ENCODE measurements around the gene ST3GAL3. TPM values are rescaled to one million over a fixed set of nuclear protein-coding genes. Genes with fewer than 3 reads are reported as not detected.

The ST3GAL3 gene
- total RNA-seq, 1 experiment from 2014 or later: 8.6 TPM

DNA sequence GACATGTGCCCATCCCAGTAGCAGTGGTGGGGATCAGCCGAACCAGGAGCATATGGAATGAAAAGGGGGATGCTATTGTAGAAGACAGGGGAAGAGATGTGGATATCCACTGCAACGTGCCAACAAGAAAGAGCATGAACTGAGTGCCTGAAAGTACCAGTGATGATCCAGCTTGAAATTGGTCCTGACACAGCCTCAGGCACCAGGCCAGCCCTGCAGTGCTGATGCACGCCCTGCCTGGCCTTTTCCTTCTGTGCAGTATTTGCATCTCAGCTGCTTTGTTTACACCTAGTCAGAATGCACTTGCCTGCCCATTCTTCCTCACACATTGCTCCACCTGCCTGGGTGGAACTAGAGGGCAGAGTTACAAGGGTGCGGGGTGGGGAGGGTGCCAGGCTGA lies 176.0 kb downstream of the ST3GAL3 start:
- POLR2A ChIA-PET: no interaction called here
- TF ChIP-seq, protein P1, sequence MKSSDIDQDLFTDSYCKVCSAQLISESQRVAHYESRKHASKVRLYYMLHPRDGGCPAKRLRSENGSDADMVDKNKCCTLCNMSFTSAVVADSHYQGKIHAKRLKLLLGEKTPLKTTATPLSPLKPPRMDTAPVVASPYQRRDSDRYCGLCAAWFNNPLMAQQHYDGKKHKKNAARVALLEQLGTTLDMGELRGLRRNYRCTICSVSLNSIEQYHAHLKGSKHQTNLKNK (CRISPR knock-in tag; IDR thresholded peaks at IDR 0.05): no peak
- no peak for TF ChIP-seq TEAD4 (CRISPR knock-in tag; IDR thresholded peaks at IDR 0.05)
- TF ChIP-seq ZBTB21 (CRISPR knock-in tag; IDR thresholded peaks at IDR 0.05; ENCODE audit: borderline replicate concordance): no peak
- TF ChIP-seq, protein P2, sequence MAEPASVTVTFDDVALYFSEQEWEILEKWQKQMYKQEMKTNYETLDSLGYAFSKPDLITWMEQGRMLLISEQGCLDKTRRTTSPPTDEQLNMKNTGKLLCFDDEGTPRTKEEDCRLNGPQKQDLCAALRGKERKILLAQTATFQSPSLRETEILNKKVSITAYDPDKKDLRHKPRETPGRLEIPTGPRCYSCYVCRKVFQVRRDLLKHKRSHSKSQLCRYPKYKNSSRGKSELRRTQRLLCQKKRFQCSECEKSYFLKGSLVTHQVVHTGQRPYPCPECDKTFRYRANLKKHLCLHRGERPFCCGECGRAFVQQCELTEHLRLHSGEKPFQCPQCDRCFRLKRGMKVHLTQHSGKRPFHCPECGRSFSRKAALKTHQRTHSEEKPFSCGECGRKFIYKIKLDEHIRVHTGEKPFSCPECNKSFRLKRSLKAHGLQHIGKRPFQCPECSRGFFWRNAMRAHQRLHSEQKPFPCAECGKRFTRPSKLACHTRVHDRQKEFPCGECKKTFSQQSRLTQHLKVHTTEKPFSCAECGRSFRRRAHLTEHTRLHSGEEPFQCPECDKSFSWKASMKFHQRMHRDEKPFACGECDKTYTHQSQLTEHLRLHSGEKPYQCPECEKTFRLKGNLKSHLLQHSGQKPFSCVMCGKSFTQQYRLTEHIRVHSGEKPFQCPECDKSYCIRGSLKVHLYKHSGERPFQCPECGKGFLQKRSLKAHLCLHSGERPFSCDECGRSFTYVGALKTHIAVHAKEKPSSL (CRISPR knock-in tag; conservative IDR thresholded peaks at IDR 0.05): no peak
- no peak for TF ChIP-seq HMGA2 (CRISPR knock-in tag; IDR thresholded peaks at IDR 0.05)
- TF ChIP-seq, protein P3, sequence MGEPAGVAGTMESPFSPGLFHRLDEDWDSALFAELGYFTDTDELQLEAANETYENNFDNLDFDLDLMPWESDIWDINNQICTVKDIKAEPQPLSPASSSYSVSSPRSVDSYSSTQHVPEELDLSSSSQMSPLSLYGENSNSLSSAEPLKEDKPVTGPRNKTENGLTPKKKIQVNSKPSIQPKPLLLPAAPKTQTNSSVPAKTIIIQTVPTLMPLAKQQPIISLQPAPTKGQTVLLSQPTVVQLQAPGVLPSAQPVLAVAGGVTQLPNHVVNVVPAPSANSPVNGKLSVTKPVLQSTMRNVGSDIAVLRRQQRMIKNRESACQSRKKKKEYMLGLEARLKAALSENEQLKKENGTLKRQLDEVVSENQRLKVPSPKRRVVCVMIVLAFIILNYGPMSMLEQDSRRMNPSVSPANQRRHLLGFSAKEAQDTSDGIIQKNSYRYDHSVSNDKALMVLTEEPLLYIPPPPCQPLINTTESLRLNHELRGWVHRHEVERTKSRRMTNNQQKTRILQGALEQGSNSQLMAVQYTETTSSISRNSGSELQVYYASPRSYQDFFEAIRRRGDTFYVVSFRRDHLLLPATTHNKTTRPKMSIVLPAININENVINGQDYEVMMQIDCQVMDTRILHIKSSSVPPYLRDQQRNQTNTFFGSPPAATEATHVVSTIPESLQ (CRISPR knock-in tag; IDR thresholded peaks at IDR 0.05): no peak
- no peak for TF ChIP-seq ZNF138 (CRISPR knock-in tag; conservative IDR thresholded peaks at IDR 0.05)
- no peak for TF ChIP-seq ESRRA (CRISPR knock-in tag; IDR thresholded peaks at IDR 0.05; ENCODE audit: borderline replicate concordance)
- TF ChIP-seq, protein P4, sequence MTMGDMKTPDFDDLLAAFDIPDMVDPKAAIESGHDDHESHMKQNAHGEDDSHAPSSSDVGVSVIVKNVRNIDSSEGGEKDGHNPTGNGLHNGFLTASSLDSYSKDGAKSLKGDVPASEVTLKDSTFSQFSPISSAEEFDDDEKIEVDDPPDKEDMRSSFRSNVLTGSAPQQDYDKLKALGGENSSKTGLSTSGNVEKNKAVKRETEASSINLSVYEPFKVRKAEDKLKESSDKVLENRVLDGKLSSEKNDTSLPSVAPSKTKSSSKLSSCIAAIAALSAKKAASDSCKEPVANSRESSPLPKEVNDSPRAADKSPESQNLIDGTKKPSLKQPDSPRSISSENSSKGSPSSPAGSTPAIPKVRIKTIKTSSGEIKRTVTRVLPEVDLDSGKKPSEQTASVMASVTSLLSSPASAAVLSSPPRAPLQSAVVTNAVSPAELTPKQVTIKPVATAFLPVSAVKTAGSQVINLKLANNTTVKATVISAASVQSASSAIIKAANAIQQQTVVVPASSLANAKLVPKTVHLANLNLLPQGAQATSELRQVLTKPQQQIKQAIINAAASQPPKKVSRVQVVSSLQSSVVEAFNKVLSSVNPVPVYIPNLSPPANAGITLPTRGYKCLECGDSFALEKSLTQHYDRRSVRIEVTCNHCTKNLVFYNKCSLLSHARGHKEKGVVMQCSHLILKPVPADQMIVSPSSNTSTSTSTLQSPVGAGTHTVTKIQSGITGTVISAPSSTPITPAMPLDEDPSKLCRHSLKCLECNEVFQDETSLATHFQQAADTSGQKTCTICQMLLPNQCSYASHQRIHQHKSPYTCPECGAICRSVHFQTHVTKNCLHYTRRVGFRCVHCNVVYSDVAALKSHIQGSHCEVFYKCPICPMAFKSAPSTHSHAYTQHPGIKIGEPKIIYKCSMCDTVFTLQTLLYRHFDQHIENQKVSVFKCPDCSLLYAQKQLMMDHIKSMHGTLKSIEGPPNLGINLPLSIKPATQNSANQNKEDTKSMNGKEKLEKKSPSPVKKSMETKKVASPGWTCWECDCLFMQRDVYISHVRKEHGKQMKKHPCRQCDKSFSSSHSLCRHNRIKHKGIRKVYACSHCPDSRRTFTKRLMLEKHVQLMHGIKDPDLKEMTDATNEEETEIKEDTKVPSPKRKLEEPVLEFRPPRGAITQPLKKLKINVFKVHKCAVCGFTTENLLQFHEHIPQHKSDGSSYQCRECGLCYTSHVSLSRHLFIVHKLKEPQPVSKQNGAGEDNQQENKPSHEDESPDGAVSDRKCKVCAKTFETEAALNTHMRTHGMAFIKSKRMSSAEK (CRISPR knock-in tag; IDR thresholded peaks at IDR 0.05; ENCODE audit: borderline replicate concordance): no peak
- no peak for DNase-seq (ENCODE audit: low spot score)
- Mint-ChIP-seq H3K4me1 (peaks cover 27% of the 10 kb centered on the region), H3K36me3 (no peaks in the 10 kb centered on the region; the same call in 1 of the 2 replicates), H3K9me3 (no peaks in the 10 kb centered on the region), H3K4me3 (no peak overlapping the region), H3K27me3 (ENCODE audit: low read depth) (no peaks in the 10 kb centered on the region), H3K27ac (no peak overlapping the region)
- no peak for ATAC-seq
- CTCF ChIA-PET: interaction anchor here (0.9 to 2.5 kb wide), 5 partner anchors 17 to 86 kb away, joined by 3 to 15 read pairs (median 4); partner anchors contain the start of gene DPH2

DNA sequence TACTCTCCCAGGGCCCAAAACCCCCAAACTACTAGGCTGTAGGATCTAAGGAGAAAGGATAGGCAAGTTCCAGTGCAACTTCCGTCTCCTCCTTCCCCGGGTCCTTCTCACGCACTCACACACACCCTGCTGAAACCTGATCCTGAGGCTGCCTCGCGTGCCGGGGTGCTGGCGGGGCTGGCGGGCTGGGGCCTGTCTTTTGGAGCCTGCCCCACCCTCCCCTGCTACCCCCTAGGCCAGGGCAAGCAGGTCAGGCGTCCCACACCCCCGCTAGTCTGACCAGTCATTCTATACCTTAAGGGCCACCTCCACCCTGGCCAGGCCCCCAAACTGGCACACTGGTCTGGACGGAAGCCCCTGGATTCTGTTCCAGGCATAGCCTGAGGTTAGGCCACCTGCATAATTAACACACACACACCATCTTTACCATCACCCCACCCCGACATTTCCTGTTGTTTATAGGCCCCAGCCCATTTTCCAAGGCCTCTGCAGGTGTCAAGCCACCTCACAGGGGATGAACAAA lies 178.0 kb downstream of the ST3GAL3 start:
- H3K4me3 Mint-ChIP-seq: no peak overlapping the region
- peak overlapping the region; percentile 94 for H3K27ac Mint-ChIP-seq
- TF ChIP-seq NR2C2 (CRISPR knock-in tag; IDR thresholded peaks at IDR 0.05) (no peak), FOXJ3 (CRISPR knock-in tag; IDR thresholded peaks at IDR 0.05; ENCODE audit: borderline replicate concordance) (no peak), GRHL2 (CRISPR knock-in tag; IDR thresholded peaks at IDR 0.05; ENCODE audit: insufficient replicate concordance, severe bottlenecking) (no peak)
- TF ChIP-seq, protein P5, sequence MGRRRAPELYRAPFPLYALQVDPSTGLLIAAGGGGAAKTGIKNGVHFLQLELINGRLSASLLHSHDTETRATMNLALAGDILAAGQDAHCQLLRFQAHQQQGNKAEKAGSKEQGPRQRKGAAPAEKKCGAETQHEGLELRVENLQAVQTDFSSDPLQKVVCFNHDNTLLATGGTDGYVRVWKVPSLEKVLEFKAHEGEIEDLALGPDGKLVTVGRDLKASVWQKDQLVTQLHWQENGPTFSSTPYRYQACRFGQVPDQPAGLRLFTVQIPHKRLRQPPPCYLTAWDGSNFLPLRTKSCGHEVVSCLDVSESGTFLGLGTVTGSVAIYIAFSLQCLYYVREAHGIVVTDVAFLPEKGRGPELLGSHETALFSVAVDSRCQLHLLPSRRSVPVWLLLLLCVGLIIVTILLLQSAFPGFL (CRISPR knock-in tag; IDR thresholded peaks at IDR 0.05; ENCODE audit: borderline replicate concordance): no peak
- TF ChIP-seq, protein P6, sequence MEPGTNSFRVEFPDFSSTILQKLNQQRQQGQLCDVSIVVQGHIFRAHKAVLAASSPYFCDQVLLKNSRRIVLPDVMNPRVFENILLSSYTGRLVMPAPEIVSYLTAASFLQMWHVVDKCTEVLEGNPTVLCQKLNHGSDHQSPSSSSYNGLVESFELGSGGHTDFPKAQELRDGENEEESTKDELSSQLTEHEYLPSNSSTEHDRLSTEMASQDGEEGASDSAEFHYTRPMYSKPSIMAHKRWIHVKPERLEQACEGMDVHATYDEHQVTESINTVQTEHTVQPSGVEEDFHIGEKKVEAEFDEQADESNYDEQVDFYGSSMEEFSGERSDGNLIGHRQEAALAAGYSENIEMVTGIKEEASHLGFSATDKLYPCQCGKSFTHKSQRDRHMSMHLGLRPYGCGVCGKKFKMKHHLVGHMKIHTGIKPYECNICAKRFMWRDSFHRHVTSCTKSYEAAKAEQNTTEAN (CRISPR knock-in tag; IDR thresholded peaks at IDR 0.05): 0 out of 2 replicates have a peak, but pooled peaks have one; percentile 49
- H3K4me1 Mint-ChIP-seq: peaks cover 30% of the 10 kb centered on the region
- H3K36me3 Mint-ChIP-seq: no peaks in the 10 kb centered on the region; the same call in 1 of the 2 replicates
- H3K9me3 Mint-ChIP-seq: no peaks in the 10 kb centered on the region
- POLR2A ChIA-PET: no interaction called here
- peak; percentile 75 for DNase-seq (ENCODE audit: low spot score)
- CTCF ChIA-PET: interaction anchor here (1.0 to 2.7 kb wide), 4 partner anchors 45 to 122 kb away, joined by 3 to 15 read pairs (median 6); no protein-coding TSS in a partner anchor
- ATAC-seq: peak; percentile 80
- no peaks in the 10 kb centered on the region for H3K27me3 Mint-ChIP-seq (ENCODE audit: low read depth)

Data from WTC11 (cell line).